ENCODE results near the gene NRARP. TPM values are rescaled to one million over a fixed set of nuclear protein-coding genes. Genes with fewer than 3 reads are reported as not detected.

Gene NRARP
- total and polyA plus RNA-seq, 2 of the 13 experiments (the other 11 are each of a cell fraction or from before 2014, with no cell fraction given): 0.22 to 0.46 TPM

DNA sequence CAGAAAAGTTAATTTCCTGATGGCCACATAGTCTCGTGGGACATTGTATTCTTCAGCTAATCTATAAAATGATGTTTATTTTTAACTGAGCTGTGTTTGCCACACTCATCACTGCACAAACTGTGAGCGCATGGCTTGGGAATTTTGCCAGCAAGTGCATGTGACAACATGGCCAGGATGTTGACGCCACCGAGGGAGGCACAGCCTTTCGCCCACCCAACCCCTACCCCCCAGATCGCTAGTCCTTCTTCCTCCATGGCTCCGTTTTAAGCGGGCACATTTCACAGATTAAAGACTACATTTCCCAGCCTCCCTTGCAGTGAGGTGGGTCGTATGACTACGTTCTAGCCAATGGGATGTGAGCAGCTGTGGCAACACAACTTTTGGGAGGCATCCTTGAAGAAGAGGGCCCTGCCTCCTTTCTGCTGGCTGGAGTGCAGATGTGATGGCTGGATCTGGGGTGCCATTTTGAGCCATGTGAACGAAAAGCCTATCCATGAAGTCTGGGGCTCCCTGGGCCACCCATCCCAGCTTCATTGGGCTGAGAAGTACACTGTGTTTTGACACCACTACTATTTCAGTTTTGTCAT is 7.9 kb downstream of the NRARP start (continued):
- TF ChIP-seq RELA (CRISPR knock-in tag; IDR thresholded peaks at IDR 0.05): no peak
- TF ChIP-seq TARDBP (CRISPR knock-in tag; IDR thresholded peaks at IDR 0.05): 0 out of 2 replicates have a peak, but pooled peaks have one; percentile 26
- TF ChIP-seq LCORL (IDR thresholded peaks at IDR 0.05): no peak
- TF ChIP-seq LCORL (CRISPR knock-in tag; IDR thresholded peaks at IDR 0.05): peak; percentile 57; the same call in 1 of the 2 replicates
- no peak; the same call in 1 of the 2 replicates for TF ChIP-seq ZNF605 (CRISPR knock-in tag; IDR thresholded peaks at IDR 0.05)
- TF ChIP-seq MEF2D (CRISPR knock-in tag; IDR thresholded peaks at IDR 0.05): no peak
- TF ChIP-seq ZNF800 (CRISPR knock-in tag; IDR thresholded peaks at IDR 0.05): no peak
- peak; percentile 65; the same call in 1 of the 2 replicates for TF ChIP-seq IRF2 (CRISPR knock-in tag; IDR thresholded peaks at IDR 0.05)
- peak; percentile 92 for TF ChIP-seq ZNF143 (CRISPR knock-in tag; IDR thresholded peaks at IDR 0.05)
- TF ChIP-seq ZBTB7A (CRISPR knock-in tag; IDR thresholded peaks at IDR 0.05): peak; percentile 43; the same call in 1 of the 2 replicates
- TF ChIP-seq MAFK (conservative IDR thresholded peaks at IDR 0.05 in 1 of 2, IDR thresholded peaks at IDR 0.05 in 1 of 2; ENCODE audit: low read length in 2 of 2): no peak
- no peak for TF ChIP-seq ZMAT3 (CRISPR knock-in tag; conservative IDR thresholded peaks at IDR 0.05)
- TF ChIP-seq RBFOX2 (IDR thresholded peaks at IDR 0.05; ENCODE audit: low read depth, low read length): no peak
- TF ChIP-seq, protein P1, sequence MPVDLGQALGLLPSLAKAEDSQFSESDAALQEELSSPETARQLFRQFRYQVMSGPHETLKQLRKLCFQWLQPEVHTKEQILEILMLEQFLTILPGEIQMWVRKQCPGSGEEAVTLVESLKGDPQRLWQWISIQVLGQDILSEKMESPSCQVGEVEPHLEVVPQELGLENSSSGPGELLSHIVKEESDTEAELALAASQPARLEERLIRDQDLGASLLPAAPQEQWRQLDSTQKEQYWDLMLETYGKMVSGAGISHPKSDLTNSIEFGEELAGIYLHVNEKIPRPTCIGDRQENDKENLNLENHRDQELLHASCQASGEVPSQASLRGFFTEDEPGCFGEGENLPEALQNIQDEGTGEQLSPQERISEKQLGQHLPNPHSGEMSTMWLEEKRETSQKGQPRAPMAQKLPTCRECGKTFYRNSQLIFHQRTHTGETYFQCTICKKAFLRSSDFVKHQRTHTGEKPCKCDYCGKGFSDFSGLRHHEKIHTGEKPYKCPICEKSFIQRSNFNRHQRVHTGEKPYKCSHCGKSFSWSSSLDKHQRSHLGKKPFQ (CRISPR knock-in tag; IDR thresholded peaks at IDR 0.05; ENCODE audit: insufficient replicate concordance): no peak
